Left renal cortex interstitium (tissue), 4 donors: ENCODE results near the gene SEMA6D. TPM values are rescaled to one million over a fixed set of nuclear protein-coding genes. Genes with fewer than 3 reads are reported as not detected.
A peak's percentile ranks its signal among the peaks of the same experiment; 100 is the strongest.

Experiments
- DNase-seq, 4 donors: peaks; one replicate each; pipeline ENCODE4 v3.0.0-alpha.2; 2013; ENCODE audit warnings: low read depth in 4 of 4, low spot score in 2 of 4, missing footprints in 1 of 4
- polyA plus RNA-seq, 4 donors: library from polyadenylated mRNA; unstranded; fragments of 120-200 nt; gene quantifications; one replicate each; pipeline ENCODE4 v1.2.1, GENCODE V29; 2013; ENCODE audit not compliant: insufficient read length in 4 of 4

Gene SEMA6D
- polyA plus RNA-seq, 4 donors = 31.0 to 48.8 (median 33.8) TPM

DNA sequence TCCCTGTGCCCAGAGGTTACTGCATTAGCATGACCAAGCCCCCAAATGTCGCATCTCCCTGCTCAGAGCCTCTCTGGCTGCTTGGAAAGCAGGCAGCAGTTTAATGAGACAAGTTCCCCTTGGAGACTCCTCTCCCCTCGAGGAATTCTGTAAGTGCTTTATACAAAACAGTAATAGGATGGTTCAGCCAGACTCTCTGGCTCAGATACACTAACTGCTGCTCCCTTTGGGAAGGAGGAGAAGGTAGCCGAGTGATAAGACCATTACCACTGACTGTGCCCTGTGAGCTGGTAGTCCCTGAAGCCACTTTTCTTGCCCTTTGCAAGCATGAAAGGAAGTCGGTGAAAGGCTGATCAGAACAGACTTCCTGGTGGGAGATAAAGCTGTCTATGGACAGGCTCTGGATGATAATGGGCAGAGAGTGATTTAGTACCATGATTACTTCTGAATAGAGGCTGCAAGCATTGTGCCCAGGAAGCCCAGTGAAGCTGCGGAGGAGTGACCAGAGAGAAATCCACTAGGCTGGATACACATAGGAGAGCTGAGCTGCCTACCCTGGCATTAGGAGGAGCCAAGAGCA lies 100.8 kb downstream of the SEMA6D start:
- no peak for DNase-seq

DNA sequence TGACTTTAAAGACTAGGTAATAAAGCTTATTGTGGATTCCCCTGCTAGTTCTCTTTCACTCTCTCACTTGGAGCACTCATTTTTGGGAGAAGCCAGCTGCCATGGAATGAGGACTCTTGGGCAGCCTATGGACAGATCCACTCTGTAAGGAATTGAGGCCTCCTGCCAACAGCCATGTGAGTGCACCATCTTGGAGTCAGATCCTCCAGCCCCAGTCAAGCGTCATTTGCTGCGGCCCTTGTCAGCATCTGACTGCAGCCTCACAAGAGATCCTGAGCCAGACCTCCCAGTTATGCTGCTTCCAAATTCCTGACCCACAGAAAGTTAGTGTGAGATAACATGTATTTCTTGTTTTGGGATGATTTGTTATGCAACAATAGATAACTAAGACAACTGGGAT lies 101.9 kb downstream of the SEMA6D start:
- DNase-seq = no peak

DNA sequence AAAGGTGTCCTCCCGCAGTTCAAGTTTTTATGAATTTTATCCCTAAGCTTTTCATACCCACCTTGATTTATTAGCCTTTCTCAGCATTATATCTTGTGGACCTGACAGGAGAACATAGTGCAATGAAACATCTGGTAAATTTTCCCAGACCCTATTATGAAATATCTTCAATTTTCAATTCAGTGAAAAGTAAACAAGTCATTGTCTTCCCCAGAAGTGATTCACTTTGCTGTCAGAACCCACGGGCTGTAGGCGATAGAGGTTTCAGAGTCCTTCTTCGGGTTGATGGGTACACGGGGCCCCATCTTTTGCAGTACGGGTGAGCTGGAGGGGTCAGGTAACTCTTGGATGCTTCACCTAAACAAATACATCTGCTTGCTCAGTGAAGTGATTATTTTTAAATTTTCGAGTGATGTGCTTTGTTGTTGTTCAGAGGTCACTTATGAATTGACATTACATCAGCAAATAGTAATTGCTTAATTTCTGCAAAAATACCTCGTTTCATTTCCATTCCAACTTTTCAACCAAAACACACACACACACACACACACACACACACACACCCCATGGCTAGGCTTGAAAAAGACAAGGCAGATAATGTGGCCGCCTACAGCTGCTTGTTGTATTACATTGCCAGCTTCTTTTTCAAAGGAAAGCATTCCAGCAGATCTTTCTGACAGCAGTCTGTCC lies 102.9 kb downstream of the SEMA6D start:
- DNase-seq = no peak

DNA sequence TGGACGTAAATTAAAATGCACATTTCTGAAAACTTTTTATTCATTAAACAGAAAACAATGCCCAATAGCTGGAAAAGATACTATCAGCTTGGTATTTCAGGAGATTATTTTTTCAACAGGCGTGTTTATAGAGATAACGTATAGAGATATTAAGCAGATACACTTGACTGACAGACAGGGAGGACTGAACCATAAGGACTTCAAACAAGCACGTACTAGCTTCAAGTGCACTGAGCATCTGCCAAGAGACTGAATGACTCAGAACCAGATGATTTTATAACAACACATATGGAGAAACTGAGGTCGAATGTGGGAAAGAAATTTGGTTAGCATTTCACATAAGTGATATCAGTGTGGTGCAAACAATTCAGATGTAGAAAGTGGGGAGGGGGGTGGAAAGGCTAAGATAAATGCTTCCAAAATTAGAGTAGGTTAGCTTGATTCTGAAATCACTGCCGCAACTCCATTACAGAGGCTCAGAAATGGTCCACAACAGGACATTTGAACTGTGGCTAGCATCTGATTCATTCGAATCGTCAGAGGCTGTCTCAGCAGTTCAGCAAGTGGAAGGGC lies 103.5 kb downstream of the SEMA6D start:
- no peak for DNase-seq

DNA sequence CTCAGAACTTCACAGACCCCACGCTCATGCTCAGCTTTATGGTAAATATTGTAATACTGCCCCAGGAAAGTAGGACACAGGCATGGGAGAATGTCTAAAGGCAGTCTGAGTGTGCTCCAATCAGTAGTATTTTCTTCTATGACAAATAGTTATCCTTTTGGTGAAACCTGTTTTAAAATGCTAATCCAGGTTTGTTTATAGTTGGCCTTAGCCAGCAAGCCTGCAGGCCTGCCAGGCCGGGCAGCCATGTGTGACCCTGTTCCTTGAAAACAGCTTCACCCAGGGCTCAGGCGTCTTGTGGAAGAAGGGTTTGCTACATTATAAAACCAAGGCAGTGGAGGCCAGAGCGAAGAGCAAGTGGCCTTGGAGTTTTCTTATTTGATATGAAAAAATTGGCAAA lies 104.7 kb downstream of the SEMA6D start:
- DNase-seq = peak in 1 of 4 donors; percentile 25
